ENCODE measurements around the gene SPPL2B.
A peak's percentile ranks its signal among the peaks of the same experiment; 100 is the strongest.

Gene SPPL2B

DNA sequence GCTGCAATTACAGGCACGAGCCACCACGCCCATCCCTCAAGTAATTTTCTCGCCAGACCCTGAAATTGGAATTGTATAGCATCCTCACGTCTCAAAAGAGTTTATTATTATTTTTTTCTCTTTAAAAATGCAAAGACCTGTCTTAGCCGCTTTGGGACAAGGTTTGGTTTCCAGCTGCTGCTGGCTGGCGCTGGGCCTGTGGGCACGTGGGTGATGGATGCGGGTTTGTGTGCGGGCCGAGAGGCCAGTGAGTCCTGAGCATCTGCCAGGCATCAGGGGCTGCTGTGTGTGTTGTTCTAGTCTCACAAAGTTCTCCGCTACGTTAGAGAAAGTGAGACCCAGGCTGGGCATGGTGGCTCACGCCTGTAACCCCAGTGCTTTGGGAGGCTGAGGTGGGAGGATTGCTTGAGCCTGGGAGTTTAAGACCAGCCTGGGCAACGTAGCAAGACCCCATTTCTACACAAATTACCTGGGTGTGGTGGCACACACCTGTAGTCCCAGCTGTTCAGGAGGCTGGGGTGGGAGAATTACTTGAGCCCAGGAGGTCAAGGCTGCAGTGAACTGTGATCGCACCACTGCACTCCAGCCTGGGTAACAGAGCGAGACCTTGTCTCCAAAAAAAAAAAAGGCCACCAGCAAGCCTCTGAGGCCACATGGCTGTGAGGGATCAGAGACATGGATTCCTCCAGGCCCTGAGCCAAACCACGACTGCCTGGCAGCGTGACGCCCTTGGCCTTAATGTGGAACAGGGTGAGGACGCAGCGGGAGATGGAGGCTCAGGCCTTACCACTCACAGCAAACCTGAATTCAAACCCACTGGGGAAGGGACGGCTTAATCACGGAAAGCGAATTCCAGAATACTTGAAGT, 26.9 kb downstream of the SPPL2B start:
- DNase-seq (ENCODE audit: low spot score), result peak; percentile 92

DNA sequence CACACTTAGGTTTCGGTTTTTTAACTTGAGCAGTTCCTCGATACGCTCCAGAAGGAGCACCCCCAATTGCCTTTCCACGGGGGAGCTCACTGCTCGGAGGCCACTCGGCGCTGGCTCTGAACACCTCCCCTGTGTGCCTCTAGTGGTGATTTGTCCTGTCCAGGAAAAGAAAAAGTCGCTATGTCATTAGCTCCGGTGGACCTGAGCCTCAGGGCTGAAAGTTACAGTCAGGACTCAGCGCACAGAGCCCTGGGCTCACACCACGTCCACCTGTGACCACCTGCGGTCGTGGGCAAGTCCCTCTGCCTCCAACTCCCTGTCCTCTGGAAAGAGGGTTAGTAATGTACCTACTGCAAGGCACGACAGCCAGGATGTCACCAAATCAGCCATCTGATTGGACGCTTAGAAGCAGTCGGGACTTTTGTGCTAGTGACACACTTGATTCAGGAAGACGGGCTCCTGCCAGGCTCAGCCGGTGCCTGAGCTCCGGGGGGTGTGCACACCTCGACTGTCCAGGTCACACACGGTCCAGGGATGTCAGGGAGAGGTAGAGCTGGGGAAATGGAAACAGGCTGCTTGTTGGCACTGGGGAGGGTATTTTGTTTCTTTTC, 27.7 kb downstream of the SPPL2B start:
- no peak for DNase-seq (ENCODE audit: low spot score)

DNA sequence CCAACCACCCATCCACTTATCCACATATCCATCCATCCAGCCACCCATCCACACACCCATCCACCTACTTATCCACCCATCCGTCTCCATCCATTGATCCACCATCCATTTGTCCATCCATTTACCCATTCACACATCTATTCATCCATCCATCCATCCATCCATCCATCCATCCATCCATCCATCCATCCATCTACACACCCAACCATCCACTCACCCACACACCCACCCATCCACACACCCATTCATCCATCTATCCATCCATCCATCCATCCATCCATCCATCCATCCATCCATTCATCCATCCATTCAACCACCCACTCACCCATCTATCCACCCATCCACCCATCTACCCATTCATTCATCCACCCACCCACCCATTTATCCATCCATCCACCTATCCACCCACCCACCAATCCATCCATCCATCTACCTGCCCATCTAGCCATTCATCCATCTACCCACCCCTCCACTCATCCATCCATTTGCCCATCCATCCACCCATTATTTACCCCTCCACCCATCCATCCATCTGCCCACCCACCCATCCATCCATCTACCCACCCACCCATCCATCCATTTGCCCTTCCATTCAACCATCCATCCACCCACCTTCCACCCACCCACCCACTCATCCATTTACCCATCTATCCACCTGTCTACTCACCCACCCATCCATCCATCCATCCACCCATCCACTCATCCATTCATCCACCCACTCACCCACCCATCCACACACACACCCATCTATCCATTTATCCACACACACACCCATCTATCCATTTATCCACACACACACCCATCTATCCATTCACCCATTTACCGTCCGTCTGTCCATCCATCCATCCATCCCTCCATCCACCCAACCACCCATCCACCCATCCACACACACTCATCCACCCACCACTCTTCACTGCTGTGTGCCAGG, 29.1 kb downstream of the SPPL2B start:
- DNase-seq (ENCODE audit: low spot score), result no peak

DNA sequence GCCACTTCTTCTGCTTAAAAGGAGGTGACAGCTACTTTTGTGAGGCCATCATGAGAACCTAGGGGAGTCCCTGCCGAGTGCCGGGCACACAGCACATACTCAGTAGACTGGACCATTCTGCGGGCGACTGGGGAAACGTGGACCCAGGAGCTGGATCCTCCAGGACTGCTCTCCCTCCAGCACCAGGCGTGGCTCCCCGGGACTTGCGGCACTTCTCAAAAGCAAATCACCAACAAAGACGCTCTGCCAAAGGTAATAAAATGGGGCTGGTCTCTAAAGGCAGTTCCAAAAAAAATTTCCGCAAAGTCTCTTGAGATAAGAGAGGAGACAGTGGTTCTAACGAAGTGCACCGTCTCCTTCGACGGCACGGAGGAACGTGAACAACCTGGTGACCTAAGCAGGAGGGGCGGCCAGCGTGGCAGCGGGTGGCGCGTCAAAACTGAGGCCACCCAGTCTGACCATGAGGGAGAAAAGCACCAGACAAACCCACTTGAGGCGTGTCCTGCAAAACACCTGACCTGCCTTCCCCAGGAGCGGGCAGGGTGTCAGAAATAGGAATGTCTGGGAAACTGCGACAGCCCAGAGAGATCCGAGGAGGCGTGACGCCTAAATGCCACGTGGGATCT, 30.2 kb downstream of the SPPL2B start:
- no peak for DNase-seq (ENCODE audit: low spot score)

DNA sequence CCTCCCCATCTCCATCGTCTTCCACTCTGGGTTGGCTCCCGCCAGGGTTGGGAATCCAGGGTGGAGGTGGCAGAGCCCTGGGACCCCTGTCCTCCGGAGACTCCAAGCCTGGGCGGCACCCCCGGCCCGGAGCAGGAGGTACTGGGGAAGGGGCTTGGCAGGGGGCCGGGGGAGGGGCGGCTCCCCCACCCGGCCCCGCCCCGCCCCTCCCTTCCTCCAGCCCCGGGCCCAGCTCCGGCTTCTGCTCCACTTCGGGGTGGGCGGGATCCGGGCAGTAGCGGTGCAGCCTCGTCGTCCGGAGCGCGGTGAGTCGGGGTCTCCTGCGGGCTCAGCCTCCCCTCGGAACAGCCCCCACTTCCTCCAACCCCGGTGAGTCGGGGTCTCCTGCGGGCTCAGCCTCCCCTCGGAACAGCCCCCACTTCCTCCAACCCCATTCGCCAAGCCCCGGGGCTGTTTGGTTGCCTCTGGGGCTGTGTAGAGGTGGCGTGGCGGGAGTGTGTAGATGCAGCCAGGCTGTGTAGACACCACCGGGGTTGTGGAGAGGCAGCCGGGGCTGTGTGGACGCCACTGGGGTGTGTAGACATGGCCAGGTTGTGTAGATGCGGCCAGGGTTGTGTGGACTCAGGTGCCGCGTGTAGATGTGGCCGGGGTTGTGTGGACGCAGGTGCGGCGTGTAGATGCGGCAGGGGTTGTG, 31.7 kb downstream of the SPPL2B start, which contains the start of gene TMPRSS9:
TMPRSS9 (plus strand) TSS at position 274 of the 694 bp plus-strand sequence. CDS start 29,521 bp downstream, outside the sequence.
- DNase-seq (ENCODE audit: low spot score), result no peak

DNA sequence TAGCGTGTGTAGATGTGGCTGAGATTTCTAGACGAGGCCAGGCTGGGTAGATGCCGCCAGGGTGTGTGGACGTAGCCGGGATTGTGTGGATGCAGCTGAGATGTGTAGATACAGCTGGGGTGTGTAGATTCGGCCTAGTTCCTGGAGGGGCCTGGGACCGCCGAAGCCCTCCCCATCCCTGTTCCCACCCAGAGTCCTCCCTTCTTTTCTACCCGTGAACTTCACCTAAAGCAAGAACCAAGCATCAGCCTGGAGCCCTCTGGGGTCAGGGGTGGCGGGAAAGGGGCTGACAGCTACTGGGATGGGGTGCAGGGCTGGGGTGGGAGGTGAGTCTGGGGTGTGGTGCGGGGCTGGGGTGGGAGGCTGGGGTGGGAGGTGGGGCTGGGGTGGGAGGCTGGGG, 32.3 kb downstream of the SPPL2B start:
- no peak for DNase-seq (ENCODE audit: low spot score)

DNA sequence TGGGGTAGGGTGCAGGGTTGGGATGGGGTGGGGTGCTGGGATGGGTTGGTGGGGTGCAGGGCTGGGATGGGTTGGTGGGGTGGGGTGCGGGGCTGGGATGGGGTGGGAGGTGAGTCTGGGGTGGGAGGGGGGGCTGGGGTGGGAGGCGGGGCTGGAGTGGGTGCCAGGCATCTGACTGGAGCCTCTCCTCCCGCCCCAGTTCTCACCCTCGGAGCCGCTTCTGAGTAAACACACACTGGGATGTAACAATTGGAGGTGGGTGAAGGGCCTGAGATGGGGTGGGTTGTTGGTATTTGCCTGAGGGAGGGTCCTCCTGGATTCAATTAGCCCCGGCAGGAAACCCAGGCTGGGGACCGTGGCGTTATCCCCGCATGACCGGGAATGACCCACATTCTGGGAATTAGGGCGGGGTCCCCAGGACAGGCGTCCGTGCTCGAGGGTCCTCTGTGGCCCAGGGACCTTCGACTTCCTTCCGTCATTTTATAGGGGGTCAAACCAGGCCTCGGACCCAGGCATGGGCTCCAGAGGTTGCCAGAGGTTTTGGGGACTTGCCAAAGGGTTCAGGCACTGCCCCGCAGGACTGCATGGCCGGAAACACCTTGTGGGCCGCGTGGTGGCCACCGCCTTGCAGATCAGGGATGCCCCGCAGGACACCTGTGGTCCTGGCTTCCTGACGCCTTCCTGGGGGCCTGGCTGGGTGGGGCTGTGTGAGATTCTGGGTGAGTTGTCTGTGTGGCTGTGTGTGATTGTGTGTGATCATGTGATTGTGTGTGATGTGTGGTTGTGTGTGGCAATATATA, 33.0 kb downstream of the SPPL2B start:
- no peak for DNase-seq (ENCODE audit: low spot score)

DNA sequence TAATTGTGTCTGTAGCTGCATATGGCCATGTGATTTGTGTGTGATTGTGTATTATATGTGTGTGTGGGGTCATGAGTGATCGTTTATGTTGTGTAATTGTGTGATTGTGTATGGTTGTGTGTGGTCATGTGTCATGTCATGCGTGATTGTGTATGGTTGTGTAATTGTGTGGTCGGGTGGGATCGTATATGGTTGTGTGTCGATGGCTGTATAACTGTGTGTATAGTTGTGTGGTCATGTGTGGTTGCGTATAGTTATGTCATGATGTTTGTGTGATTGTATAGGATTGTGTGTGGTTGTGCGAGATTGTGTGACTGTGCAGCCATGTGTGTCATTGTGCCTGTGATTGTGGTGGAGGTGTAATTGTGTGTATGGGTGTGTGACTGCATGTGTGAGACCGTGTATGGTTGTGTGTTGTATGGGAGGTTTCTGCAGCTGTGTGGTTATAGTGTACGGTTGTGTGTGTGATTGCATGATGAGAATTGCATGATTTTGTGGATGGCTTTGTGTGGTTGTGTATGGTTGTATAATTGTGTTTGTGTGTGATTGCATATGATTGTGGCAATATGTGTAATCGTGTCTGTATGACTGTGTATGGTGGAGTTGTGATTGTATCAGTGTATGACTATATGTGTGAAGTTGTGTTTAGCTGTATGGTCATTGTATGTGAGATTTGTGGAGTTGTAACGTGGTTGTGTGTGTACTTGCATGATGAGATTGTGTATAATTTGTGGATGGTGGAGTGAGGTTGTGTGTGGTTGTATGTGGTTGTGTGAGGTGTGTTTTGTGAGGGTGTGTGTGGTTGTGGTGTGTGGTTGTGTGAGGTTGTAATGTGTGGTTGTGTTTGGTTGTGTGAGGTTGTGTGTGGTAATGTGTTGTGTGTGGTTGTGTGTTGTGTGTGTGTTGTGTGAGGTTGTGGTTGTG, 33.8 kb downstream of the SPPL2B start:
- no peak for DNase-seq (ENCODE audit: low spot score)

DNA sequence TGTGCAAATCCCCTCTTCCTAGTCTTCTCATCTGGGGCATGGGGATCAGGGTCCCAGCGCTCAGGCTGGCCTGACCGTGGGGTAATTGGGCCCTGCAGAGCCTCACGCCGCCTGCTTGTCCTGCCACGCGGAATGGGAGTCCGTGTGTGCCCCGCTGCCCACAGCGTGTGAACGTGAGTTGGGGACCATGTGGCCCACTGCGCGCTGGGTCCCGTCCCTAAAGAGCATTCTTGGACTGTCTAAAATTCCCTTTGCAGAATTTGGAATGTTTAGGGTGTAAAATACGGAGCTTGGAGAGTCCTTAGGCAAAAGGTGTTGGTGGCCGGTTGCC, 34.5 kb downstream of the SPPL2B start:
- no peak for DNase-seq (ENCODE audit: low spot score)

DNA sequence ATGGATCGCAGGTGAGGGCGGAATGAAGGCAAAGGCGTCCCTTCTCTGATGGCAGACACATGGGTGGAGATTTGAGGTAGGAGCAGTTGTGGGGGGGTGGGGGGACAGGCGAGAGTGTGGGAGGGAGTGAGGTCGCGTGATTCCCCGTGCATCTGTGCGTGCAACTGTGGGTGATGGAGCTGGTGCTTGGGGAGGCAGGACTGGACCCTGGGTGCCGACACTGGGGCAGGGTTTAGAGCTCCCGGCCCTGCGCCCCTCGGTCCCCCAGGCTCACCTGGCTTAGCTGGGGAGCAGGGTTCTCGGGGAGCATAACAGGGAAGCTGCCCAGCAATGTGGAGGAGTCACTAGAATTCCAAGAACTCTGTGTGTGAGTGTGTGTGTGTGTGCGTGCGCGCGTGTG, 34.9 kb downstream of the SPPL2B start:
- no peak for DNase-seq (ENCODE audit: low spot score)

DNA sequence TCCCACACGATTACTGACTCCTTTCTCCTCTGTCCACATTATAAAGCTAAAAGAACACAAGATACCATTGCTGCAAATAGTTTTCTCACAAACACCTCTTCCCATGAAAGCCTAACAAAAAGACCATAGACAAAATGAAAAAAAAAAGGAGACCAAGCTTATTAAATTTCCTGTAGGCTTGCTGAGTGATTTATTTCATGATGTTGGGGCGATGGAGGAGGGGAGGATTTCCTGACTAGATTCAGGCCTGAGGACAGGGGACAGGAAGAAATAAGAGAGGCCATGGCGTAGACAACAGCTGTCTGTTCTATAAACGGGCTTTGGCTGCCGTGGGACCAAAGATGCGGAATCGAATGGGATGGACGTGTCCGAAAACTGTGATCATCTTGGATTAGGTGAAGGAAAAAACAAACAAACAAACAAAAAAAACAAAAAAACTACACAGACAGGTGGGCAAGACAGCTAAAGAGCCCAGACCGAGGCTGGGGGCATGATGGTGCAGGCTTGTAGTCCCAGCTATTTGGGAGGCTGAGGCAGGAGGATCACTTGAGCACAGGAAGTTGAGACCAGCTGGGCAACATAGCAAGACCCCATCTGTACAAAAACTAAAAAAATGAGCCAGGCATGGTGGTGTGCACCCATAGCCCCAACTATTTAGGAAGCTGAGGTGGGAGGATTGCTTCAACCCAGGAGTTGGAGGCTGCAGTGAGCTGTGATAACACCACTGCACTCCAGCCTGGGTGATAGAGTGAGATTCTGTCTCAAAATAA, 36.9 kb downstream of the SPPL2B start:
- DNase-seq (ENCODE audit: low spot score), result no peak

DNA sequence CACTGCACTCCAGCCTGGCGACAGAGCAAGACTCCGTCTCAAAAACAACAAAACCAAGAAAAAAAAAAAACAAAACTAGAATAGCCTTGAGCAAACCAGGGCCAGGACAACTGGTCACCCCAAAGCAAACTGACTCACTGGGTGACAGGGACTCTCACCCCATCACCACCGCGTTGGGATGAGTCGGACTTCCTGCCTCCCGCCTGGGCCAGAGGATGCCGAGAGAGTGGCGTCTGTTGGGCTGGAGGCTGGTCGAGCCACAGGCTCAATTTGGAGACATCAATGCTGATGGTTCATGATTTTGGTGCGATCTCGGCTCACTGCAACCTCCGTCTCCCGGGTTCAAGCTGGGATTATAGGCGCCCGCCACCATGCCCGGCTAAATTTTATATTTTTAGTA, 43.2 kb downstream of the SPPL2B start:
- DNase-seq (ENCODE audit: low spot score), result peak; percentile 70

DNA sequence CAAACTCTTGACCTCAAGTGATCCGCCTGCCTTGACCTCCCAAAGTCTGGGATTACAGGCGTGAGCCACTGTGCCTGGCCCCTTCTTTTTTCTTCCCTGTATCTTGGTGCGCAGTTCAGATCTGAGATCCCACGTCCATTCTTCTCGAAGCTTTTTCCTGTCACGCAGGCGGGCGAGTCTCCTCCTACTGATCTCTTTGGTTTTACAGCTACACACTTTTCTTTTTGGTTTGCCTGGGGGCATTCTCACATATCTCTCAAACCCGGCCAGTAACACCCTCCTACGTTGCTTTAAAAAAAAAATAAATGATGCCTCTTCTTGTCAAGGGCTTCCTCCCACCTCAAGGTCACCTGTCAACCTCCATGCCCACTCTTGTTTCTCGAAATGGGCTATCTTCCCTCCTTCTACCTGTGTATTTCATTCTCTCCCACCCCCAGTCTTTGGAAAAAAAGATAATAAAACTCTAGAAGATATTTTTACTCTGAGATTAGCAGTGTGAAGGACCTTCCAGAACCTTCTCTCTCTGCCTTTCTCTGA, 43.7 kb downstream of the SPPL2B start:
- no peak for DNase-seq (ENCODE audit: low spot score)

DNA sequence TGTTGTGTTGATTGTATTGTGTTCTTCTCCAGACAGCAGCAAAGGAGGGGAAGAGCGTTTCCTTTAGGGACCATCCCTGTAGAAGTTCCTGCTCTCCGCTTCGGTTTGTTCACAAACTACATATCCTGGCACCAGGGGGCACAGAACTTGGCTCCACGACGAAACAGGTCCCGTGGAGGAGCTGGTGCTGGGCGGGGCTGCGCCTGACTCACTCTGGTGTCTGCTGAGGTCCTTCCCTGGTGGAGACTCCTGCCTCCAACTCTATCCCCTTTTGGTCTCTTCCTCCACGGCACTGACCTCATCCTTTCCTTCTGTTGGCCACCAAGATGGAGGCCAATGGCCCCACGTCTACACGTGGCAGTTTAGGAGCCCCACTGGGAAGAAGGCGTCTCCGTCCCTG, 46.3 kb downstream of the SPPL2B start:
- DNase-seq (ENCODE audit: low spot score), result peak; percentile 55

DNA sequence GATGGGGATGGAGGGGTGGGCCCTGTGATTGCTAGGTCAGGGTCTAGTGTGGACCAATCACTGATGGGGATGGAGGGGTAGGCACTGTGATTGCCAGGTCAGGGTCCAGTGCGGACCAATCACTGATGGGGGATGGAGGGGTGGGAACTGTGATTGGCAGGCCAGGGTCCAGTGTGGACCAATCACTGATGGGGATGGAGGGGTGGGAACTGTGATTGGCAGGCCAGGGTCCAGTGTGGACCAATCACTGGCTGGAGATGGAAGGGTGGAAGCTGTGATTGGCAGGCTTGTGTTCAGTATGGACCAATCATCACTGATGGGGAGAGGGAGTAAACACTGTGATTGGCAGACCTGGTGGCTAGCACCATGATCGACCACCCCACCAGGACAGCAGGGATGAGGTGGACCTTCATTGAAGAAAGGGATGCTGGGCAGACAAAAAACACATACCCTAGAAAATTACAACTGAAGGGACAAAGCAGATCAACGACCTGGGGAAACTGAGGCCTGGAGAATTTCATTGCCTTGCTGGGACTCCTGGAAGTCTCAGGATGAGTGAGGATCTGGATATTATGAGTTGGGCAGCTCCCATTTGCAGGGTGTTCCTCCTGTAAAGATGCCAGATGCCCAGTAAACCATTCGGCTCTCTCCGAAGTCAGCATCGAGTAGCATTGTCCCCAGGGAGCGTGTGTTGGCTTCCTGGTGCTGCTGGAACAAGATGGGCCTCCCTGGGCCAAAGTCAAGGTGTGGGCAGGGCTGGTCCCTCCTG, 47.1 kb downstream of the SPPL2B start:
- DNase-seq (ENCODE audit: low spot score), result no peak

DNA sequence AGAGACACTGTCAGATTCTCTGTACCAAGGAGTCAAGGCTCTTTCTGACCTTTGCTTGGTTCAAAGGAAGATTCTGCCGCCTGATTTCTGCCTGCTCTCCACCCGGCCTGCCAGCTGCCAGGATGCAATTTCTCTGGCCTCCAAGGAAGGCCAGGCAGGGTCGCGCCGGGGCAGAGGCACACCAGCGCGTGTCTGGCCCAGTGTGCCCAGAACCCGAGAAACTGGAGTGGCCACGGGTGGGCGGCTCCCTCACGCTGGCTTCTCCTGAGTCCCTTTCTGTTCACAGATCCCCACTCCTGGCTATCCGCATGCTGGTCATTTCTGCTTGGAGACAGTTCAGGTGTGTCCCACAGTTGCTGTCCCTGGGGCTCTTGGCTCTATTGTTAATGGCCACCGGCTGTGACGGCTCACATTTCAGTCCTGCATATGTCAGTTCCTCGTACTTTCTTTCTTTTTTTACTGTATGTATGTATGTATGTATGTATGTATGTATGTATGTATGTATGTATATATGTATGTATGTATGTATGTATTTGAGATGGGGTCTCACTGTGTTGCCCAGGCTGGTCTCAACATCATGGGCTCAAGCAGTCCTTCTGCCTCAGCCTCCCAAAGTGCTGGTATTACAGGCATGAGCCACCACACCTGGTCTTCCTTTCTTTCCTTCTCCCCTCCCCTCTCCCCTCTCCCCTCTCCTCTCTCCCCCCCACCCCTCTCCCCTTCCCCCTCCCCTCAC, 48.5 kb downstream of the SPPL2B start:
- no peak for DNase-seq (ENCODE audit: low spot score)

DNA sequence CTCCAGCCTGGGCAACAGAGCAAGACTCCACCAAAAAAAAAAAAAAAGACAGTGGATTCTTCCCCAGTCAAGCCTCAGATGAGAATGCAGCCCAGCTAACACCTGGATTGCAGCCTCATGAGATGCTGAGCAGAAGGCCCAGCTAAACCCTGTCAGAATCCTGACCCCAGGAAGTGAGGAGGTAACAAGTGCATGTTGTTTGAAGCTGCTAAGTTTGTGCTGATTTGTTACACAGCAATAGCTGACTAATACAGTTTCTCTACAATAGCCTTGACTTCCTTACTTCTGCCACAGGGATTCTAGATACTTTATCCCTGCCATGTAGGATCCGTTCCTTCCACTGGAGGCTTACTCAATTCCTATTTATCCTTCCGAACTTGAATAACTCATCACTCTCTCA, 52.1 kb downstream of the SPPL2B start:
- no peak for DNase-seq (ENCODE audit: low spot score)
